Endothelial cell of umbilical vein (primary cell): ENCODE results near the gene LRRK2. TPM values are rescaled to one million over a fixed set of nuclear protein-coding genes. Genes with fewer than 3 reads are reported as not detected.

Experiments used
- BruUV-seq: library from RNA; stranded (reverse); fragments of 400-500 nt; replicated peaks from 2 replicates; lab custom pipeline; 2021; lab: Mats Ljungman, UMichigan
- CTCF ChIA-PET: fragments of 300-600, 350-600 bp; sonication (Branson Sonifier 250); formaldehyde crosslinking; loops from one replicate; lab custom pipeline; 2021; ENCODE audit warnings: antibody characterized with exemption, inconsistent platforms; lab: Charles Lee
- POLR2A ChIA-PET: fragments of 300-600, 350-600 bp; sonication (Branson Sonifier 250); formaldehyde crosslinking; loops from one replicate; lab custom pipeline; 2021; ENCODE audit warnings: antibody characterized with exemption, inconsistent platforms; lab: Charles Lee
- DNase-seq: peaks from one replicate; pipeline ENCODE4 v3.0.0-alpha.2; 2011; ENCODE audit warnings: low read depth, low spot score
- FAIRE-seq: peaks from 2 replicates; lab custom pipeline; 2011; peaks lifted over from hg19 to GRCh38; lab: Jason Lieb, UNC
- H2AFZ ChIP-seq: 2 replicates; pipeline ENCODE4 v1.6.0; 2012; ENCODE audit warnings: low read depth, low read length, control low read depth, inconsistent platforms
- H3K27ac ChIP-seq: 2 replicates; pipeline ENCODE4 v1.5.1; 2011; ENCODE audit warnings: low read depth, mild to moderate bottlenecking, control low read depth, low read length, moderate library complexity; ENCODE audit not compliant: insufficient read depth
- H3K27me3 ChIP-seq, 2 experiments: 2 replicates each; pipeline versions ENCODE4 v1.6.0 to v1.6.1; 2011; ENCODE audit warnings: low read length in 2 of 2, mixed read lengths in 1 of 2; ENCODE audit not compliant: control insufficient read depth in 2 of 2, insufficient read depth in 2 of 2
- H3K36me3 ChIP-seq, 2 experiments: 2 replicates in 1 of 2; 3 replicates in 1 of 2; pipeline ENCODE4 v1.5.1; 2011; ENCODE audit warnings: low read length in 2 of 2, mild to moderate bottlenecking in 1 of 2, moderate library complexity in 1 of 2; ENCODE audit not compliant: control insufficient read depth in 2 of 2, insufficient read depth in 2 of 2; ENCODE audit errors: extremely low read depth in 1 of 2
- H3K4me1 ChIP-seq: 3 replicates; pipeline ENCODE4 v1.5.1; 2011; ENCODE audit warnings: mild to moderate bottlenecking, low read length; ENCODE audit not compliant: control insufficient read depth, insufficient read depth; ENCODE audit errors: extremely low read depth
- H3K4me2 ChIP-seq: 2 replicates; pipeline ENCODE4 v1.6.1; 2011; ENCODE audit warnings: low read length, control low read depth, mixed read lengths; ENCODE audit not compliant: insufficient read depth
- H3K4me3 ChIP-seq, 3 experiments: fragments of 200-600 bp in 1 of 3; sonication (generic), shearing (Covaris generic) in 1 of 3; replicated peaks in 1 of 3; 2 replicates each; pipeline ENCODE4 v1.5.1; 2011 to 2016; ENCODE audit warnings: control low read depth in 3 of 3, low read length in 3 of 3, mild to moderate bottlenecking in 2 of 3, inconsistent platforms in 1 of 3, low read depth in 1 of 3, moderate library complexity in 1 of 3; ENCODE audit not compliant: insufficient read depth in 1 of 3
- H3K79me2 ChIP-seq: 2 replicates; pipeline ENCODE4 v1.6.0; 2012; ENCODE audit warnings: low read length, inconsistent platforms; ENCODE audit not compliant: control insufficient read depth, insufficient read depth
- H3K9ac ChIP-seq: replicated peaks from 2 replicates; pipeline ENCODE3; 2011; ENCODE audit warnings: low read length, control low read depth; ENCODE audit not compliant: insufficient read depth; ENCODE audit errors: extremely low read depth
- H3K9me1 ChIP-seq: replicated peaks from 3 replicates; pipeline ENCODE4 v1.6.0; 2011; ENCODE audit warnings: mild to moderate bottlenecking, low read length; ENCODE audit not compliant: control insufficient read depth, insufficient read depth; ENCODE audit errors: extremely low read depth
- H3K9me3 ChIP-seq: replicated peaks from 2 replicates; pipeline ENCODE4 v1.5.1; 2012; ENCODE audit warnings: low read length, inconsistent platforms; ENCODE audit not compliant: control insufficient read depth, insufficient read depth
- H4K20me1 ChIP-seq: replicated peaks from 2 replicates; pipeline ENCODE3; 2011; ENCODE audit warnings: mild to moderate bottlenecking, low read length; ENCODE audit not compliant: control insufficient read depth, insufficient read depth; ENCODE audit errors: extremely low read depth
- EZH2 ChIP-seq: IDR thresholded peaks from 2 replicates; pipeline ENCODE4 v1.6.1; 2012; ENCODE audit warnings: borderline replicate concordance, low read depth, mild to moderate bottlenecking, moderate library complexity, low read length, inconsistent platforms; ENCODE audit not compliant: severe bottlenecking
- FOS ChIP-seq: IDR thresholded peaks from 2 replicates; pipeline ENCODE4 v1.6.1; 2011; ENCODE audit warnings: mild to moderate bottlenecking, low read length, moderate library complexity, borderline replicate concordance; ENCODE audit not compliant: insufficient read depth
- GATA2 ChIP-seq: IDR thresholded peaks from 2 replicates; pipeline ENCODE4 v1.7.0; 2011; ENCODE audit warnings: low read depth, mild to moderate bottlenecking, moderate library complexity, mixed read lengths, low read length; ENCODE audit not compliant: insufficient read length, insufficient read depth
- JUN ChIP-seq: IDR thresholded peaks from 2 replicates; pipeline ENCODE4 v1.6.1; 2011; ENCODE audit warnings: borderline replicate concordance, low read depth; ENCODE audit not compliant: insufficient read length, insufficient read depth
- MAX ChIP-seq: IDR thresholded peaks from 2 replicates; pipeline ENCODE4 v1.6.1; 2011; ENCODE audit not compliant: insufficient read depth, insufficient read length
- MYC ChIP-seq: IDR thresholded peaks from one replicate; pipeline ENCODE4 v1.6.1; 2011; ENCODE audit warnings: mild to moderate bottlenecking, low read depth, low read length
- POLR2A ChIP-seq: IDR thresholded peaks from 2 replicates; pipeline ENCODE4 v1.6.1; 2012; ENCODE audit warnings: low read depth, mild to moderate bottlenecking, control low read depth, low read length
- POLR2AphosphoS5 ChIP-seq: IDR thresholded peaks from 2 replicates; pipeline ENCODE4 v1.6.1; 2012; ENCODE audit warnings: low read depth, mild to moderate bottlenecking, control low read depth, low read length, moderate library complexity; ENCODE audit not compliant: insufficient read depth
- dilution Hi-C: fragments of 300-500 bp; cut with MboI; formaldehyde crosslinking; loops from one replicate; pipeline ENCODE4 v1.15.0; 2019; ENCODE audit warnings: low sequenced_read_pairs; ENCODE audit not compliant: extremely low pct_ligation_motif_present
- intact Hi-C: fragments of 100-400 bp; cut with micrococcal nuclease; formaldehyde crosslinking; loops from one replicate; pipeline ENCODE4 v1.10.0; 2022
- polyA plus RNA-seq, 4 experiments: library from polyadenylated mRNA; depleted of rRNA in 3 of 4; stranded (reverse) in 3 of 4; unstranded in 1 of 4; fragments of >200 nt; gene quantifications; 2 replicates each; pipeline versions ENCODE4 v1.2.1 to v1.2.3, GENCODE V29; 2011 to 2012; ENCODE audit warnings: missing spikeins in 1 of 4
- total RNA-seq: library from RNA; stranded (reverse); gene quantifications from 2 replicates; pipeline ENCODE4 v1.2.3, GENCODE V29; 2021
- TF ChIP-seq, protein P1 (sequence below), 2 donors: IDR thresholded peaks; 1 replicate in 1 of 2; 2 replicates in 1 of 2; pipeline ENCODE4 v1.5.1; 2011; ENCODE audit warnings: low read length in 2 of 2, mild to moderate bottlenecking in 2 of 2, moderate library complexity in 2 of 2, control low read depth in 1 of 2, inconsistent platforms in 1 of 2, low read depth in 1 of 2; ENCODE audit not compliant: insufficient read depth in 1 of 2; ENCODE audit errors: extremely low read depth in 1 of 2

LRRK2 gene
- total and polyA plus RNA-seq, 2 donors (not counting 3 experiments of a cell fraction or from before 2014, with no cell fraction given) = 0.26 to 2.2 TPM

GRCh38 chr12:40336573-40337199, 111.9 kb downstream of the LRRK2 start:
- TF ChIP-seq EZH2 = no peak
- TF ChIP-seq, protein P1, sequence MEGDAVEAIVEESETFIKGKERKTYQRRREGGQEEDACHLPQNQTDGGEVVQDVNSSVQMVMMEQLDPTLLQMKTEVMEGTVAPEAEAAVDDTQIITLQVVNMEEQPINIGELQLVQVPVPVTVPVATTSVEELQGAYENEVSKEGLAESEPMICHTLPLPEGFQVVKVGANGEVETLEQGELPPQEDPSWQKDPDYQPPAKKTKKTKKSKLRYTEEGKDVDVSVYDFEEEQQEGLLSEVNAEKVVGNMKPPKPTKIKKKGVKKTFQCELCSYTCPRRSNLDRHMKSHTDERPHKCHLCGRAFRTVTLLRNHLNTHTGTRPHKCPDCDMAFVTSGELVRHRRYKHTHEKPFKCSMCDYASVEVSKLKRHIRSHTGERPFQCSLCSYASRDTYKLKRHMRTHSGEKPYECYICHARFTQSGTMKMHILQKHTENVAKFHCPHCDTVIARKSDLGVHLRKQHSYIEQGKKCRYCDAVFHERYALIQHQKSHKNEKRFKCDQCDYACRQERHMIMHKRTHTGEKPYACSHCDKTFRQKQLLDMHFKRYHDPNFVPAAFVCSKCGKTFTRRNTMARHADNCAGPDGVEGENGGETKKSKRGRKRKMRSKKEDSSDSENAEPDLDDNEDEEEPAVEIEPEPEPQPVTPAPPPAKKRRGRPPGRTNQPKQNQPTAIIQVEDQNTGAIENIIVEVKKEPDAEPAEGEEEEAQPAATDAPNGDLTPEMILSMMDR (IDR thresholded peaks at IDR 0.05; ENCODE audit: extremely low read depth in 1 of 2, insufficient read depth in 1 of 2, low read depth in 1 of 2, low read length in 2 of 2) = peak; percentile 21 to 44
- Histone ChIP-seq H3K9me1 (no peaks in the 10 kb centered on the region), H3K9ac (no peak overlapping the region), H3K4me1 (no peaks in the 10 kb centered on the region), H4K20me1 (no peaks in the 10 kb centered on the region), H3K79me2 (no peaks in the 10 kb centered on the region), H3K4me2 (no peak overlapping the region), H3K4me3 (no peak overlapping the region), H3K36me3 (no peaks in the 10 kb centered on the region), H3K27ac (no peak overlapping the region), H2AFZ (no peak overlapping the region), H3K9me3 (no peaks in the 10 kb centered on the region), H3K27me3 (no peaks in the 10 kb centered on the region)
- intact Hi-C loops = loop anchor here (1.0 to 2.0 kb wide), 2 partner anchors 38 to 585 kb away; no protein-coding TSS in a partner anchor
- POLR2A ChIA-PET = no interaction called here
- CTCF ChIA-PET = interaction anchor here (0.7 to 2.8 kb wide), 6 partner anchors 11 to 584 kb away, joined by 4 to 34 read pairs (median 7); no protein-coding TSS in a partner anchor
- FAIRE-seq (peak; percentile 70), DNase-seq (peak; percentile 28)
- BruUV-seq = no TSS peak
- dilution Hi-C loops = no loop called here

- H3K4me1 ChIP-seq = no peaks in the 10 kb centered on the region
- POLR2A ChIA-PET = no interaction called here
- FAIRE-seq = no peak
These were observed 113.3 kb downstream of the LRRK2 start for GRCh38 chr12:40338071-40338470.

More at GRCh38 chr12:40338071-40338470, 113.3 kb downstream of the LRRK2 start:
- H2AFZ ChIP-seq = no peak overlapping the region
- no peak overlapping the region for H3K27ac ChIP-seq
- intact Hi-C loops (no loop called here), dilution Hi-C loops (no loop called here)
- no peak overlapping the region for H3K4me3 ChIP-seq
- H4K20me1 ChIP-seq = no peaks in the 10 kb centered on the region
- no peak overlapping the region for H3K4me2 ChIP-seq
- BruUV-seq = no TSS peak
- H3K9me3 ChIP-seq = no peaks in the 10 kb centered on the region
- no peaks in the 10 kb centered on the region for H3K36me3 ChIP-seq
- H3K79me2 ChIP-seq = no peaks in the 10 kb centered on the region
- DNase-seq = no peak
- CTCF ChIA-PET = interaction anchor here (1.5 to 2.8 kb wide), 6 partner anchors 11 to 579 kb away, joined by 3 to 34 read pairs (median 8); no protein-coding TSS in a partner anchor
- H3K9me1 ChIP-seq = no peaks in the 10 kb centered on the region
- H3K9ac ChIP-seq = no peak overlapping the region
- no peaks in the 10 kb centered on the region for H3K27me3 ChIP-seq
- TF ChIP-seq GATA2 (no peak), MAX (no peak), MYC (no peak), POLR2A (no peak), EZH2 (no peak), FOS (no peak), POLR2AphosphoS5 (no peak), JUN (no peak)
- TF ChIP-seq, protein P1 (IDR thresholded peaks at IDR 0.05; ENCODE audit: extremely low read depth in 1 of 2, insufficient read depth in 1 of 2, low read depth in 1 of 2, low read length in 2 of 2) = no peak
